ENCODE data around the gene SLC31A2.

DNA sequence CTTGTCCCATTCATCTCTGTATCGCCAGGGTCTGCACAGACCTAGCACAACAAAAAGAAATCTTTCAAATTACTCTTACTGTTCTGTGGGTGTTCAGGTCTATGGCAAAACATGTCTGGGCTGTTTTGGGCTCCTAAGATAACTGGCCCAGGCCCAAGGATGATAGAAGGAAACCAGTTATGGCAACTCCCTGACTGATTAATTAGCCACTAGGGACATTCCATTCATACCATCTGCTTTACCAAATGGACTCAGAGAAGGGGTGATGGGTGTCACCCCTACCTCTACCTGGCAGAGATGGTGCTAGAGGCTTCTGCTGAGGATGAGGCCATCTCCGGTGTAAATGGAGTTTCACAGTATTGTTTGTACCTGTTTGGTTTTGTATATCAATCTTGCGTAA is 1.9 kb downstream of the SLC31A2 start:
- TF ChIP-seq POLR2A (IDR thresholded peaks at IDR 0.05) = no peak
- TF ChIP-seq, protein P1, sequence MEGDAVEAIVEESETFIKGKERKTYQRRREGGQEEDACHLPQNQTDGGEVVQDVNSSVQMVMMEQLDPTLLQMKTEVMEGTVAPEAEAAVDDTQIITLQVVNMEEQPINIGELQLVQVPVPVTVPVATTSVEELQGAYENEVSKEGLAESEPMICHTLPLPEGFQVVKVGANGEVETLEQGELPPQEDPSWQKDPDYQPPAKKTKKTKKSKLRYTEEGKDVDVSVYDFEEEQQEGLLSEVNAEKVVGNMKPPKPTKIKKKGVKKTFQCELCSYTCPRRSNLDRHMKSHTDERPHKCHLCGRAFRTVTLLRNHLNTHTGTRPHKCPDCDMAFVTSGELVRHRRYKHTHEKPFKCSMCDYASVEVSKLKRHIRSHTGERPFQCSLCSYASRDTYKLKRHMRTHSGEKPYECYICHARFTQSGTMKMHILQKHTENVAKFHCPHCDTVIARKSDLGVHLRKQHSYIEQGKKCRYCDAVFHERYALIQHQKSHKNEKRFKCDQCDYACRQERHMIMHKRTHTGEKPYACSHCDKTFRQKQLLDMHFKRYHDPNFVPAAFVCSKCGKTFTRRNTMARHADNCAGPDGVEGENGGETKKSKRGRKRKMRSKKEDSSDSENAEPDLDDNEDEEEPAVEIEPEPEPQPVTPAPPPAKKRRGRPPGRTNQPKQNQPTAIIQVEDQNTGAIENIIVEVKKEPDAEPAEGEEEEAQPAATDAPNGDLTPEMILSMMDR (IDR thresholded peaks at IDR 0.05) = no peak

Data from gastroesophageal sphincter (tissue), 3 donors.